HepG2 (cell line): ENCODE data around the gene C1D. TPM values are rescaled to one million over a fixed set of nuclear protein-coding genes. Genes with fewer than 3 reads are reported as not detected.

Source experiments
- ATAC-seq: fragments of 200-7000 bp; cut with Tn5 transposase; 3 replicates; pipeline ENCODE4 v1.9.1; 2020; ENCODE audit warnings: mild to moderate bottlenecking, moderate library complexity
- BruUV-seq: library from RNA; stranded (reverse); fragments of 400-500 nt; replicated peaks from 2 replicates; lab custom pipeline; 2021; lab: Mats Ljungman, UMichigan
- CTCF ChIA-PET: fragments of 300-600 bp; formaldehyde crosslinking; extraction: SDS; loops from one replicate; lab custom pipeline; 2021; ENCODE audit warnings: low total read pairs, inconsistent platforms, low intra/inter-chr PET ratio; lab: Yijun Ruan, JAX
- POLR2A ChIA-PET: fragments of 350-600 bp; sonication (Branson Sonifier 250); formaldehyde crosslinking; loops from one replicate; lab custom pipeline; 2020; ENCODE audit warnings: antibody characterized with exemption, inconsistent platforms; lab: Yijun Ruan, JAX
- DNase-seq: peaks from one replicate; pipeline ENCODE4 v3.0.0-alpha.2; 2015; ENCODE audit warnings: low spot score
- FAIRE-seq: peaks from 3 replicates; lab custom pipeline; 2011; peaks lifted over from hg19 to GRCh38; lab: Jason Lieb, UNC
- H2AFZ ChIP-seq: one replicate; pipeline ENCODE4 v1.6.1; 2011; ENCODE audit warnings: low read length, inconsistent platforms
- H3K27ac ChIP-seq: fragments of 300-600 bp; 3 replicates; pipeline ENCODE4 v1.8.0; 2011; ENCODE audit warnings: mixed run types, mild to moderate bottlenecking, mixed read lengths, low read length, inconsistent platforms; ENCODE audit not compliant: insufficient read depth; ENCODE audit errors: extremely low read length
- H3K27me3 ChIP-seq, 2 experiments: fragments of 200-600 bp in 1 of 2; 2 replicates in 1 of 2; 3 replicates in 1 of 2; pipeline versions ENCODE4 v1.6.0 to v1.8.0; 2011; ENCODE audit warnings: low read length in 2 of 2, mild to moderate bottlenecking in 2 of 2, moderate library complexity in 2 of 2, inconsistent platforms in 1 of 2; ENCODE audit not compliant: insufficient read depth in 2 of 2, control insufficient read depth in 1 of 2
- H3K36me3 ChIP-seq, 2 experiments: fragments of 200-600 bp in 1 of 2; replicated peaks in 1 of 2; 2 replicates in 1 of 2; 3 replicates in 1 of 2; pipeline versions ENCODE4 v1.5.1 to v1.8.0; 2011; ENCODE audit warnings: low read length in 2 of 2, inconsistent platforms in 1 of 2; ENCODE audit not compliant: insufficient read depth in 2 of 2, control insufficient read depth in 1 of 2
- H3K4me1 ChIP-seq: 2 replicates; pipeline ENCODE4 v1.5.1; 2012; ENCODE audit warnings: low read length, inconsistent platforms; ENCODE audit not compliant: insufficient read depth
- H3K4me2 ChIP-seq: 2 replicates; pipeline ENCODE4 v1.6.0; 2011; ENCODE audit warnings: low read depth, low read length, inconsistent platforms
- H3K4me3 ChIP-seq, 3 experiments: fragments of 200-600 bp in 1 of 3; sonication (generic), shearing (Covaris generic) in 1 of 3; replicated peaks in 1 of 3; 2 replicates each; pipeline ENCODE4 v1.5.1; 2011 to 2016; ENCODE audit warnings: low read length in 3 of 3, inconsistent platforms in 2 of 3, low read depth in 2 of 3, mild to moderate bottlenecking in 2 of 3, control low read depth in 1 of 3, mixed read lengths in 1 of 3; ENCODE audit not compliant: insufficient read depth in 1 of 3
- H3K79me2 ChIP-seq: one replicate; pipeline ENCODE4 v1.6.1; 2011; ENCODE audit warnings: low read length, inconsistent platforms; ENCODE audit not compliant: insufficient read depth
- H3K9ac ChIP-seq: 2 replicates; pipeline ENCODE4 v1.6.0; 2011; ENCODE audit warnings: mild to moderate bottlenecking, low read depth, low read length, inconsistent platforms; ENCODE audit not compliant: insufficient read depth
- H3K9me3 ChIP-seq: 2 replicates; pipeline ENCODE4 v1.5.1; 2012; ENCODE audit warnings: mild to moderate bottlenecking, low read length
- H4K20me1 ChIP-seq: 2 replicates; pipeline ENCODE4 v1.6.0; 2011; ENCODE audit warnings: inconsistent platforms, mild to moderate bottlenecking, low read length, moderate library complexity; ENCODE audit not compliant: insufficient read depth
- BRF2 ChIP-seq: sonication (generic); formaldehyde crosslinking; IDR thresholded peaks from 2 replicates; pipeline ENCODE4 v1.8.1; 2022; ENCODE audit warnings: mild to moderate bottlenecking, missing genetic modification reagents
- FOXA3 ChIP-seq: IDR thresholded peaks from 2 replicates; pipeline ENCODE4 v1.6.1; 2016; ENCODE audit warnings: missing genetic modification reagents, missing compliant biosample characterization
- HMGA1 ChIP-seq: sonication (generic); formaldehyde crosslinking; conservative IDR thresholded peaks from 2 replicates; pipeline ENCODE4 v1.4.0; 2020; ENCODE audit warnings: missing genetic modification reagents
- LBX2 ChIP-seq: sonication (generic); formaldehyde crosslinking; IDR thresholded peaks from 2 replicates; pipeline ENCODE4 v1.5.0; 2020; ENCODE audit warnings: missing genetic modification reagents, mild to moderate bottlenecking, borderline replicate concordance
- MEIS1 ChIP-seq: sonication (generic); formaldehyde crosslinking; IDR thresholded peaks from 2 replicates; pipeline ENCODE4 v1.9.0; 2021; ENCODE audit warnings: mild to moderate bottlenecking, missing genetic modification reagents, moderate library complexity, borderline replicate concordance
- SRSF9 ChIP-seq: fragments of 200-400 bp; formaldehyde crosslinking; IDR thresholded peaks from 2 replicates; pipeline ENCODE4 v1.6.1; 2018; ENCODE audit warnings: borderline replicate concordance, mild to moderate bottlenecking, low read depth, low read length; ENCODE audit not compliant: insufficient read depth, poor library complexity, severe bottlenecking
- ZBTB42 ChIP-seq: sonication (generic); formaldehyde crosslinking; IDR thresholded peaks from 2 replicates; pipeline ENCODE4 v1.5.0; 2020; ENCODE audit warnings: mild to moderate bottlenecking, missing genetic modification reagents
- ZFP1 ChIP-seq: IDR thresholded peaks from 2 replicates; pipeline ENCODE4 v1.6.1; 2016
- ZMYM4 ChIP-seq: sonication (generic); formaldehyde crosslinking; IDR thresholded peaks from 2 replicates; pipeline ENCODE4 v1.8.1; 2023; ENCODE audit warnings: mild to moderate bottlenecking, missing genetic modification reagents
- ZNF253 ChIP-seq: sonication (generic); formaldehyde crosslinking; IDR thresholded peaks from 2 replicates; pipeline ENCODE4 v1.8.0; 2022; ENCODE audit warnings: mild to moderate bottlenecking, missing genetic modification reagents, borderline replicate concordance
- ZNF589 ChIP-seq: sonication (generic); formaldehyde crosslinking; conservative IDR thresholded peaks from 2 replicates; pipeline ENCODE4 v1.8.0; 2022; ENCODE audit warnings: mild to moderate bottlenecking, moderate library complexity, missing genetic modification reagents
- ZNF761 ChIP-seq: sonication (generic); formaldehyde crosslinking; conservative IDR thresholded peaks from 2 replicates; pipeline ENCODE4 v1.4.0; 2020; ENCODE audit warnings: mild to moderate bottlenecking, missing genetic modification reagents
- ZNF850 ChIP-seq: sonication (generic); formaldehyde crosslinking; conservative IDR thresholded peaks from 2 replicates; pipeline ENCODE4 v1.9.0; 2021; ENCODE audit warnings: mild to moderate bottlenecking, missing genetic modification reagents
- WGBS: methylation state at CpG from one replicate; pipeline ENCODE4 v1.1.6; 2017; ENCODE audit warnings: low lambda C conversion rate; 5-methylcytosine and 5-hydroxymethylcytosine counted together
- in situ Hi-C: cut with HindIII; loops from 2 replicates; pipeline ENCODE4 v1.10.0; 2017; ENCODE audit warnings: low pct_unique_long_range_greater_than_20kb; ENCODE audit not compliant: extremely low pct_ligation_motif_present
- intact Hi-C: fragments of 100-400 bp; cut with micrococcal nuclease; formaldehyde crosslinking; loops from one replicate; pipeline ENCODE4 v1.10.0; 2022; ENCODE audit not compliant: unreplicated experiment
- polyA plus RNA-seq, 8 experiments: library from polyadenylated mRNA; depleted of rRNA in 3 of 8; stranded (reverse) in 7 of 8; unstranded in 1 of 8; fragments of >200 nt; fragmentation: Illumina TruSeq in 4 of 8; extraction: Trizol in 4 of 8; gene quantifications; 2 replicates each; pipeline versions ENCODE4 v1.2.1 to v1.2.3, GENCODE V29; 2011 to 2016; ENCODE audit warnings: low read depth in 4 of 8, missing spikeins in 1 of 8, mixed read lengths in 1 of 8; ENCODE audit not compliant: insufficient read depth in 1 of 8
- total RNA-seq, 5 experiments: library from RNA; depleted of rRNA; stranded (reverse); fragments of >200 nt; fragmentation: Illumina TruSeq; extraction: Trizol; gene quantifications; 2 replicates each; pipeline ENCODE4 v1.2.3, GENCODE V29; 2016; ENCODE audit warnings: low read depth in 1 of 5
- TF ChIP-seq, protein P1 (sequence below): sonication (generic); formaldehyde crosslinking; IDR thresholded peaks from 2 replicates; pipeline ENCODE4 v1.4.0; 2020; ENCODE audit warnings: mild to moderate bottlenecking, missing genetic modification reagents, borderline replicate concordance
- TF ChIP-seq, protein P2 (sequence below): sonication (generic); formaldehyde crosslinking; IDR thresholded peaks from 2 replicates; pipeline ENCODE4 v1.5.0; 2020; ENCODE audit warnings: missing genetic modification reagents

The C1D gene
- total and polyA plus RNA-seq, 2 of the 13 experiments (the other 11 are each of a cell fraction or from before 2014, with no cell fraction given): 38.1 to 43.5 TPM

DNA sequence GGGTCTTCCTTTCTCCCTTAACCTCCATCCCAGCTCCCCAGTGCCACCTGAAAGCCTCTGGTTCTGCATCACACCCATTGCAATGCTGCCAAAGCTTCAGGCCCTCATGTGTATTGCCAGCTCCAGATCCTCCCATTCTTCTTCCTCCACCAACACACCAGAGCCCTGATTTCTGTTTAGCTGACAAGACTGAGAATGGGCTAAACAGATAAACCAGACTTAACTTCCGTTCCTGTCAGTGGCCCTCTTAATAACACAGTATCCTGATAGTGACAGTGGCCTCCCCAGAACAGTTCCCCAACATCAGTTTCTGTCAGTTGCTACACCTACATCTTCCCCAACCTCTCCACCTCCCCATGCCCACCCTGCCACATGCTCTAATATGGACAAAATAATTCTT, 31.3 kb upstream of the C1D start:
- CTCF ChIA-PET: no interaction called here
- Histone ChIP-seq H3K4me1 (no peaks in the 10 kb centered on the region), H3K9ac (no peak overlapping the region), H3K4me2 (no peak overlapping the region), H3K4me3 (no peak overlapping the region), H4K20me1 (no peaks in the 10 kb centered on the region; the same call in 1 of the 2 replicates), H3K36me3 (no peaks in the 10 kb centered on the region), H2AFZ (no peak overlapping the region), H3K9me3 (no peaks in the 10 kb centered on the region), H3K27ac (no peak overlapping the region), H3K27me3 (peaks cover 0 to 10% of the 10 kb centered on the region in 2 experiments; a peak in 1 of 5 replicates), H3K79me2 (no peaks in the 10 kb centered on the region)
- POLR2A ChIA-PET: no interaction called here
- BruUV-seq: no TSS peak
- no peak for TF ChIP-seq ZNF589 (CRISPR knock-in tag)
- TF ChIP-seq LBX2 (CRISPR knock-in tag): no peak
- TF ChIP-seq ZBTB42 (CRISPR knock-in tag): no peak
- no peak for TF ChIP-seq BRF2 (CRISPR knock-in tag)
- no peak for TF ChIP-seq MEIS1 (CRISPR knock-in tag)
- no peak for TF ChIP-seq ZNF253 (CRISPR knock-in tag)
- TF ChIP-seq ZNF850 (CRISPR knock-in tag): no peak
- TF ChIP-seq ZMYM4 (CRISPR knock-in tag): no peak
- TF ChIP-seq, protein P1, sequence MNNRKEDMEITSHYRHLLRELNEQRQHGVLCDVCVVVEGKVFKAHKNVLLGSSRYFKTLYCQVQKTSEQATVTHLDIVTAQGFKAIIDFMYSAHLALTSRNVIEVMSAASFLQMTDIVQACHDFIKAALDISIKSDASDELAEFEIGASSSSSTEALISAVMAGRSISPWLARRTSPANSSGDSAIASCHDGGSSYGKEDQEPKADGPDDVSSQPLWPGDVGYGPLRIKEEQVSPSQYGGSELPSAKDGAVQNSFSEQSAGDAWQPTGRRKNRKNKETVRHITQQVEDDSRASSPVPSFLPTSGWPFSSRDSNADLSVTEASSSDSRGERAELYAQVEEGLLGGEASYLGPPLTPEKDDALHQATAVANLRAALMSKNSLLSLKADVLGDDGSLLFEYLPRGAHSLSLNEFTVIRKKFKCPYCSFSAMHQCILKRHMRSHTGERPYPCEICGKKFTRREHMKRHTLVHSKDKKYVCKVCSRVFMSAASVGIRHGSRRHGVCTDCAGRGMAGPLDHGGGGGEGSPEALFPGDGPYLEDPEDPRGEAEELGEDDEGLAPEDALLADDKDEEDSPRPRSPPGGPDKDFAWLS (CRISPR knock-in tag): no peak
- TF ChIP-seq HMGA1 (CRISPR knock-in tag): no peak
- TF ChIP-seq SRSF9: no peak
- TF ChIP-seq ZFP1 (CRISPR knock-in tag): no peak
- no peak for TF ChIP-seq FOXA3 (CRISPR knock-in tag)
- TF ChIP-seq, protein P2, sequence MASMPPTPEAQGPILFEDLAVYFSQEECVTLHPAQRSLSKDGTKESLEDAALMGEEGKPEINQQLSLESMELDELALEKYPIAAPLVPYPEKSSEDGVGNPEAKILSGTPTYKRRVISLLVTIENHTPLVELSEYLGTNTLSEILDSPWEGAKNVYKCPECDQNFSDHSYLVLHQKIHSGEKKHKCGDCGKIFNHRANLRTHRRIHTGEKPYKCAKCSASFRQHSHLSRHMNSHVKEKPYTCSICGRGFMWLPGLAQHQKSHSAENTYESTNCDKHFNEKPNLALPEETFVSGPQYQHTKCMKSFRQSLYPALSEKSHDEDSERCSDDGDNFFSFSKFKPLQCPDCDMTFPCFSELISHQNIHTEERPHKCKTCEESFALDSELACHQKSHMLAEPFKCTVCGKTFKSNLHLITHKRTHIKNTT (CRISPR knock-in tag): no peak
- no peak for TF ChIP-seq ZNF761 (CRISPR knock-in tag)
- intact Hi-C loops (no loop called here), in situ Hi-C loops (no loop called here)
- WGBS: 13% methylated on average over 1 of the region's 1 CpG
- DNase-seq (no peak), FAIRE-seq (no peak), ATAC-seq (no peak)
